OCI-LY1 (cell line): Measurements from ENCODE around the gene OSBPL3.

Source experiments
- H2AFZ ChIP-seq: fragments of 200-600 bp; sonication (generic), shearing (Covaris generic); 2 replicates; pipeline ENCODE4 v1.6.0; 2014; ENCODE audit warnings: antibody characterized with exemption, mild to moderate bottlenecking, low read length
- H3F3A ChIP-seq: fragments of 200-600 bp; sonication (generic), shearing (Covaris generic); 2 replicates; pipeline ENCODE4 v1.6.0; 2014; ENCODE audit warnings: mild to moderate bottlenecking, antibody characterized with exemption, low read length, moderate library complexity; ENCODE audit not compliant: insufficient read depth
- H3K27ac ChIP-seq: fragments of 200-600 bp; sonication (generic); 2 replicates; pipeline ENCODE4 v1.5.1; 2014; ENCODE audit warnings: low read length, mixed run types, mild to moderate bottlenecking, low read depth; ENCODE audit not compliant: poor library complexity, severe bottlenecking
- H3K27me3 ChIP-seq: fragments of 200-600 bp; sonication (generic); 2 replicates; pipeline ENCODE4 v1.6.0; 2014; ENCODE audit warnings: antibody characterized with exemption, mild to moderate bottlenecking, low read length, moderate library complexity; ENCODE audit not compliant: insufficient read depth
- H3K36me3 ChIP-seq: fragments of 200-600 bp; sonication (generic); 2 replicates; pipeline ENCODE4 v1.6.1; 2014; ENCODE audit warnings: mild to moderate bottlenecking, antibody characterized with exemption, low read length, moderate library complexity, mixed read lengths; ENCODE audit not compliant: insufficient read depth
- H3K4me1 ChIP-seq: fragments of 200-600 bp; sonication (generic); 2 replicates; pipeline ENCODE4 v1.5.1; 2014; ENCODE audit warnings: mild to moderate bottlenecking, low read length, moderate library complexity; ENCODE audit not compliant: insufficient read depth, severe bottlenecking
- H3K4me2 ChIP-seq: fragments of 200-600 bp; sonication (generic), shearing (Covaris generic); 2 replicates; pipeline ENCODE4 v1.6.1; 2014; ENCODE audit warnings: low read length
- H3K4me3 ChIP-seq: fragments of 200-600 bp; sonication (generic); 2 replicates; pipeline ENCODE4 v1.5.1; 2014; ENCODE audit warnings: low read length, low read depth, mild to moderate bottlenecking, mixed read lengths; ENCODE audit not compliant: poor library complexity, severe bottlenecking
- H3K79me2 ChIP-seq: fragments of 200-600 bp; shearing (Covaris generic); 2 replicates; pipeline ENCODE4 v1.6.1; 2016; ENCODE audit warnings: mixed run types, low read length, mixed read lengths; ENCODE audit not compliant: insufficient read depth
- H3K9ac ChIP-seq: fragments of 200-600 bp; sonication (generic), shearing (Covaris generic); 2 replicates; pipeline ENCODE4 v1.6.1; 2014; ENCODE audit warnings: mild to moderate bottlenecking, low read length, mixed read lengths
- H3K9me2 ChIP-seq: fragments of 200-600 bp; sonication (generic), shearing (Covaris generic); 2 replicates; pipeline ENCODE4 v1.6.1; 2014; ENCODE audit warnings: low read depth, mild to moderate bottlenecking, low read length, mixed read lengths
- H3K9me3 ChIP-seq: fragments of 200-600 bp; shearing (Covaris generic); 2 replicates; pipeline ENCODE4 v1.6.1; 2014; ENCODE audit warnings: low read length, mixed read lengths
- H4K20me1 ChIP-seq: fragments of 200-600 bp; sonication (generic), shearing (Covaris generic); 2 replicates; pipeline ENCODE4 v1.6.0; 2016; ENCODE audit warnings: mild to moderate bottlenecking, low read length; ENCODE audit not compliant: insufficient read depth
- CTCF ChIP-seq: fragments of 200-600 bp; sonication (generic), shearing (Covaris generic); IDR thresholded peaks from 2 replicates; pipeline ENCODE4 v1.5.1; 2017; ENCODE audit warnings: mild to moderate bottlenecking, antibody characterized with exemption, low read length, moderate library complexity, mixed read lengths
- EZH2 ChIP-seq: fragments of 200-600 bp; sonication (generic), shearing (Covaris generic); IDR thresholded peaks from 2 replicates; pipeline ENCODE4 v1.8.0; 2017; ENCODE audit warnings: borderline replicate concordance, mixed run types, mild to moderate bottlenecking, antibody characterized with exemption, low read length, moderate library complexity, mixed read lengths

The OSBPL3 gene

GRCh38 chr7:24913801-24914464 lies 66.0 kb downstream of the OSBPL3 start:
- H3K9ac ChIP-seq, result no peak overlapping the region; the same call in 1 of the 2 replicates

GRCh38 chr7:24912874-24913514 lies 67.0 kb downstream of the OSBPL3 start:
- Histone ChIP-seq H3K27ac (peak overlapping the region; percentile 78), H3K9me2 (no peaks in the 10 kb centered on the region), H3K36me3 (peaks cover 6% of the 10 kb centered on the region; the same call in 1 of the 2 replicates), H3K27me3 (no peaks in the 10 kb centered on the region), H3K4me2 (peak overlapping the region; percentile 59), H4K20me1 (no peaks in the 10 kb centered on the region), H3K4me1 (peaks cover 99% of the 10 kb centered on the region), H3K9ac (peak overlapping the region; percentile 44), H3F3A (no peaks in the 10 kb centered on the region), H3K9me3 (no peaks in the 10 kb centered on the region), H3K79me2 (peaks cover 96% of the 10 kb centered on the region), H3K4me3 (peak overlapping the region; percentile 18), H2AFZ (no peak overlapping the region)
- TF ChIP-seq CTCF (no peak), EZH2 (no peak)

More at GRCh38 chr7:24913801-24914464, 66.0 kb downstream of the OSBPL3 start:
- Histone ChIP-seq H4K20me1 (no peaks in the 10 kb centered on the region), H3K27me3 (no peaks in the 10 kb centered on the region), H3K27ac (peak overlapping the region; percentile 78), H3K4me2 (peak overlapping the region; percentile 59), H3K36me3 (peaks cover 6% of the 10 kb centered on the region; the same call in 1 of the 2 replicates), H3K9me3 (no peaks in the 10 kb centered on the region), H3K4me3 (peak overlapping the region; percentile 18), H3K79me2 (peaks cover 96% of the 10 kb centered on the region), H2AFZ (no peak overlapping the region), H3K9me2 (no peaks in the 10 kb centered on the region), H3F3A (no peaks in the 10 kb centered on the region), H3K4me1 (peaks cover 99% of the 10 kb centered on the region)
- no peak for TF ChIP-seq CTCF
- no peak for TF ChIP-seq EZH2

GRCh38 chr7:24912424-24912823 lies 67.6 kb downstream of the OSBPL3 start:
- Histone ChIP-seq H3K36me3 (peaks cover 6% of the 10 kb centered on the region; the same call in 1 of the 2 replicates), H3K27me3 (no peaks in the 10 kb centered on the region), H2AFZ (no peak overlapping the region), H3K4me1 (peaks cover 99% of the 10 kb centered on the region), H3K79me2 (peaks cover 96% of the 10 kb centered on the region), H3K9ac (peak overlapping the region; percentile 44), H3K4me2 (peak overlapping the region; percentile 59), H3F3A (no peaks in the 10 kb centered on the region), H3K9me3 (no peaks in the 10 kb centered on the region), H3K4me3 (peak overlapping the region; percentile 18), H4K20me1 (no peaks in the 10 kb centered on the region), H3K9me2 (no peaks in the 10 kb centered on the region), H3K27ac (peak overlapping the region; percentile 78)
- no peak for TF ChIP-seq CTCF
- TF ChIP-seq EZH2, result no peak
